Islet of Langerhans (tissue), 1 donor: Measurements from ENCODE around the gene JMJD1C.

Experiments
- FAIRE-seq: peaks from one replicate; lab custom pipeline; 2011; peaks lifted over from hg19 to GRCh38; lab: Jason Lieb, UNC

JMJD1C gene

DNA sequence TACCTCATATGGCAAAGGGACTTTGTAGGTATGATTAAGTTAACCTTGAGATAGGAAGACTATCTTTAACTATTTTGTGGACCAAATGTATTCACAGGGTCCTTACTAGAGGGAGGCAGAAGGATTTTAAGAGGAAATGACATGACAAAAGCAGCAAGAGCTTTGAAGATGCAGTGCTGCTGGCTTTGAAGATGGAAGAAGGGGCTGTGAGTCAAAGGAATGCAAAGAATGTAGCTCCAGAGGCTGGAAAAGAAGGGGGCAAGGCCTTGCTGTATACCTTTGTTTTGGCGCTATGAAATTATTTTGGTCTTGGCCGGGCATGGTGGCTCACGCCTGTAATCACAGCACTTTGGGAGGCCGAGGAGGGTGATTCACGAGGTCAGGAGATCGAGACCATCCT is 335.9 kb downstream of the JMJD1C start:
- FAIRE-seq = no peak

DNA sequence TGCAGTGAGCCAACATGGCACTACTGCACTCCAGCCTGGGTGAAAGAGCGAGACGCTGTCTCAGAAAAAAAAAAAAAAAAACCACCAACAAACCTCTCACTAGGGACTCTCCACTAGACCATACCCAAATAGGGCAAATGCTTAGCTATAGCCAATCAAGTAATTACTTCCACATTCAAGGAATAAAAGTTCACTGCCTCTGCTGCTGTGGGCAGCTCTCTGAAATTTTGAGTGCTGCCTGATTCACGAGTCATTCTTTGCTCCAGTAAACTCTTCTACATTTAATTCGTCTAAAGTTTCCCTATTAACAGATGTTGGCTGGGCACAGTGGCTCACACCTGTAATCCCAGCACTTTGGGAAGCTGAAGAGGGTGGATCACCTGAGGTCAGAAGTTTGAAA is 337.3 kb downstream of the JMJD1C start:
- FAIRE-seq = no peak

DNA sequence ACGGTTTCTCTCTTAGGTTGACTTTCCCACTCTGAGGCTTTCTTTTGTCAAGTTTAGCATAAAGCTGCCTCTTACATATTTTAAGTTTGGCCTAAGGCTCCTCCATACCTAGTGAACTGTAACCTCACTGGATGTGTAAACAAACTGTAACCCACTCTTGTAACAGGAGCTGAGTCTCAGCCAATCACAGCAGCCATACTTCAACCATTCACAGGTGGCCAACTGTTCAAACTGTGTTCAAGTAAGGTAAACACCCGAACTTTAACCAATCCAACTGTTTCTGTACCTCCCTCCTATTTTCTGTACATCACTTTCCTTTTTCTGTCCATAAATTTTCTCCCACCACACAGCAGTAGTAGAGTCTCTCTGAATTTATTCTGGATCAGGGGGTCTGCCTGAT is 340.3 kb downstream of the JMJD1C start:
- FAIRE-seq = no peak

DNA sequence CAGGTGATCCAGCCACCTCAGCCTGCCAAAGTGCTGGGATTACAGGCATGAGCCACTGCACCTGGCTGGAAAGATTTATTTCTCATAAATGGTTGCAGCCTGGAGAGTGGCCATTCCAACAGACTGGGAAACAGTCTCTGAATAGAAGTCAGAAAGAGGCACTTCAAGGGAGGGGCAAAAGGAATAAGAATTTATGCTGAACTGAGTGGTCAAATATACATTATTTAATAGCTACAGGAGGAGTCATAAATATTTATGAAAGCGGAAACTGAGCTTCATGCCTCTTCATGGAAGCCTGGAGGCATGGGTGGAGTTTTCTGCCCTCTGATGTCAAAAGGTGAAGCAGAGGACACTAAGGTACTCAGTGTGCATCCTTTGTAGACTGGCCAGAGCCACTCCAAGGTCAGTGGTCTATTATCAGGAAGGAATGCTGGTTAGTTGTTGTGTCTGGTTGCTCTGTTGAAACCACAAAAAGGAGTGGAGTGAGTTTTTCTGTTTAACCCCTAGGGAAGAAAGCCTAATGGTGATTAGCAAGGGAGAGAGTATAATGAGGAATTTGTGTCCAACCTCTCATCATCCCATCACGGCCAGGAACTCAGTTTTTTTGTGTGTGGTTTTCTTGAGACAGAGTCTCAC is 341.9 kb downstream of the JMJD1C start:
- FAIRE-seq = no peak

DNA sequence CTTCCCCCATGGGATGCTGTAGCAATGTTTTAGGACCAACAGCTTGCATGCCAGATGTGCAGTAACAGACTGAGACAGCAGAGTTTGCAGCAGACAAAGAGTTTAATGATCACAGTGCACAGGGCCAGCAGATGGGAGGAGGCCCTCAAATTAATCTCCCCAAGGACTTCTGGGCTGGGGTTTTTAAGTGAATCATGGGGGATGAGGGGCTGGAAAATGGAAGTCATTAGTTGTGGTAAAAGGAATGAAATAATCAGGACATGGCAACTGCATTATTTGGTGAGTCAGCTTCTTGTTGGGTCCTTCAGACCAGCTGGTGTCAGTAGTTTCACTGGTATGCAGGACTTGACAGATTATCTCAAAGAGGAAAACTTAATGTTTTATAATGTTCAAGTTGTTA is 345.2 kb downstream of the JMJD1C start:
- FAIRE-seq = no peak

GRCh38 chr10:63119041-63119440 is 346.7 kb downstream of the JMJD1C start:
- FAIRE-seq = no peak
